Sigmoid colon (tissue), 4 donors: ENCODE data around the gene CISD3.

ENCODE experiments used
- POLR2A ChIP-seq, 2 donors: fragments of 450-650 bp; IDR thresholded peaks; one replicate each; pipeline ENCODE4 v1.6.1; 2016; ENCODE audit warnings: antibody characterized with exemption in 2 of 2, mild to moderate bottlenecking in 2 of 2, moderate library complexity in 2 of 2
- POLR2AphosphoS5 ChIP-seq, 4 donors: sonication (generic); formaldehyde crosslinking; IDR thresholded peaks; one replicate each; pipeline ENCODE4 v1.6.1; 2017; ENCODE audit warnings: antibody characterized with exemption in 4 of 4
- TF ChIP-seq, protein P1 (sequence below), 4 experiments: fragments of 450-650 bp in 3 of 4; fragments of 200-600 bp in 1 of 4; IDR thresholded peaks; one replicate each; pipeline ENCODE4 v1.5.1; 2016 to 2019; ENCODE audit warnings: antibody characterized with exemption in 4 of 4, mild to moderate bottlenecking in 3 of 4, moderate library complexity in 2 of 4

DNA sequence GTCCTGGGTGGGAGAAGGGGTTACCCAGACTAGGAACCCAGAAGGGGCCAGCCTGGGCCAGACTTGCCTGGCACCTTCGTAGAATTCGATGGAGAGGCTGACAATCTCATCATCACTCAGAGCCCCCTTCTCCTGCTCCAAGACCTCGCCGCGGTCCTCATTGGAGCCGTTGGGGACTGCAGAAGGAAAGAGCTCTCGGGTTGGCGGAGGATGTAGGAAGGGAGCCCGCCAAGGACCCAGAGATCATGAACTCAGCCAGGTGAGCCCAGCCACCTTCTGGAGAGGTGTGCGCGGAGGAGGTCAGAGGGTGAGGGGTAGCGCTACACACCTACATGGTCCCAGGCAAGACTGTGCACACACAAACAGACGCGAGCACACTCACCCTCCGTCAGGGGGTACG is 8.5 kb downstream of the CISD3 start:
- TF ChIP-seq, protein P1, sequence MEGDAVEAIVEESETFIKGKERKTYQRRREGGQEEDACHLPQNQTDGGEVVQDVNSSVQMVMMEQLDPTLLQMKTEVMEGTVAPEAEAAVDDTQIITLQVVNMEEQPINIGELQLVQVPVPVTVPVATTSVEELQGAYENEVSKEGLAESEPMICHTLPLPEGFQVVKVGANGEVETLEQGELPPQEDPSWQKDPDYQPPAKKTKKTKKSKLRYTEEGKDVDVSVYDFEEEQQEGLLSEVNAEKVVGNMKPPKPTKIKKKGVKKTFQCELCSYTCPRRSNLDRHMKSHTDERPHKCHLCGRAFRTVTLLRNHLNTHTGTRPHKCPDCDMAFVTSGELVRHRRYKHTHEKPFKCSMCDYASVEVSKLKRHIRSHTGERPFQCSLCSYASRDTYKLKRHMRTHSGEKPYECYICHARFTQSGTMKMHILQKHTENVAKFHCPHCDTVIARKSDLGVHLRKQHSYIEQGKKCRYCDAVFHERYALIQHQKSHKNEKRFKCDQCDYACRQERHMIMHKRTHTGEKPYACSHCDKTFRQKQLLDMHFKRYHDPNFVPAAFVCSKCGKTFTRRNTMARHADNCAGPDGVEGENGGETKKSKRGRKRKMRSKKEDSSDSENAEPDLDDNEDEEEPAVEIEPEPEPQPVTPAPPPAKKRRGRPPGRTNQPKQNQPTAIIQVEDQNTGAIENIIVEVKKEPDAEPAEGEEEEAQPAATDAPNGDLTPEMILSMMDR (IDR thresholded peaks at IDR 0.05), result no peak
- no peak for TF ChIP-seq POLR2A (IDR thresholded peaks at IDR 0.05)
- no peak for TF ChIP-seq POLR2AphosphoS5 (IDR thresholded peaks at IDR 0.05)
